Mononuclear cell (primary cell): Measurements from ENCODE around the gene HSD17B8. TPM values are rescaled to one million over a fixed set of nuclear protein-coding genes. Genes with fewer than 3 reads are reported as not detected.

ENCODE experiments used
- H3K27me3 ChIP-seq: 2 replicates; pipeline ENCODE4 v1.6.0; 2011; ENCODE audit warnings: low read length, control low read depth; ENCODE audit not compliant: insufficient read depth
- H3K4me1 ChIP-seq: 2 replicates; pipeline ENCODE4 v1.5.1; 2011; ENCODE audit warnings: mild to moderate bottlenecking, low read length, control low read depth; ENCODE audit not compliant: insufficient read depth
- H3K4me3 ChIP-seq: 2 replicates; pipeline ENCODE4 v1.5.1; 2011; ENCODE audit warnings: mild to moderate bottlenecking, low read length, moderate library complexity
- H3K9me3 ChIP-seq: 2 replicates; pipeline ENCODE4 v1.5.1; 2011; ENCODE audit warnings: low read depth, mild to moderate bottlenecking, control low read depth, low read length
- total RNA-seq: library from RNA; depleted of rRNA; stranded (reverse); fragments of >200 nt; gene quantifications from one replicate; pipeline ENCODE4 v1.2.3, GENCODE V29; 2012

The HSD17B8 gene
- total RNA-seq, 1 donor = 6.4 TPM

DNA sequence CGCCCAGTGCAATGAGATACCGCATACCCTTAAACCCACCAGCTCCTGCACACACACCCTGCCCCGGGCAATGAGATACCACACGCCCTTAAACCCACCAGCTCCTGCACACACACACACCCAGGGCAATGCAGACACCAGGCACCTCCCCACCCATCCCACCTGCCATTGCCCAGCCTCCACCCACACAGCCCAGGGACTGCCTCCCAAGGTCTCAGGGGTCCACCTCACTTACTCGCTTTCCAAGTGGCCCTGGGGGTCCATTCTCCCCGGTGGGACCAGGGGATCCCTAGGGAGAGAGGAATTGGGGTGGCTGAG lies 36.2 kb upstream of the HSD17B8 start:
- Histone ChIP-seq H3K4me1 (no peaks in the 10 kb centered on the region), H3K27me3 (no peaks in the 10 kb centered on the region), H3K9me3 (no peaks in the 10 kb centered on the region)

GRCh38 chr6:33168639-33169038 lies 35.8 kb upstream of the HSD17B8 start:
- Histone ChIP-seq H3K27me3 (no peaks in the 10 kb centered on the region), H3K4me1 (no peaks in the 10 kb centered on the region), H3K4me3 (no peak overlapping the region), H3K9me3 (no peaks in the 10 kb centered on the region)

More for the DNA sequence above, 36.2 kb upstream of the HSD17B8 start:
- no peak overlapping the region for H3K4me3 ChIP-seq

GRCh38 chr6:33169291-33170175 lies 34.9 kb upstream of the HSD17B8 start:
- no peaks in the 10 kb centered on the region for H3K9me3 ChIP-seq
- H3K4me3 ChIP-seq = no peak overlapping the region
- no peaks in the 10 kb centered on the region for H3K27me3 ChIP-seq
- no peaks in the 10 kb centered on the region for H3K4me1 ChIP-seq

DNA sequence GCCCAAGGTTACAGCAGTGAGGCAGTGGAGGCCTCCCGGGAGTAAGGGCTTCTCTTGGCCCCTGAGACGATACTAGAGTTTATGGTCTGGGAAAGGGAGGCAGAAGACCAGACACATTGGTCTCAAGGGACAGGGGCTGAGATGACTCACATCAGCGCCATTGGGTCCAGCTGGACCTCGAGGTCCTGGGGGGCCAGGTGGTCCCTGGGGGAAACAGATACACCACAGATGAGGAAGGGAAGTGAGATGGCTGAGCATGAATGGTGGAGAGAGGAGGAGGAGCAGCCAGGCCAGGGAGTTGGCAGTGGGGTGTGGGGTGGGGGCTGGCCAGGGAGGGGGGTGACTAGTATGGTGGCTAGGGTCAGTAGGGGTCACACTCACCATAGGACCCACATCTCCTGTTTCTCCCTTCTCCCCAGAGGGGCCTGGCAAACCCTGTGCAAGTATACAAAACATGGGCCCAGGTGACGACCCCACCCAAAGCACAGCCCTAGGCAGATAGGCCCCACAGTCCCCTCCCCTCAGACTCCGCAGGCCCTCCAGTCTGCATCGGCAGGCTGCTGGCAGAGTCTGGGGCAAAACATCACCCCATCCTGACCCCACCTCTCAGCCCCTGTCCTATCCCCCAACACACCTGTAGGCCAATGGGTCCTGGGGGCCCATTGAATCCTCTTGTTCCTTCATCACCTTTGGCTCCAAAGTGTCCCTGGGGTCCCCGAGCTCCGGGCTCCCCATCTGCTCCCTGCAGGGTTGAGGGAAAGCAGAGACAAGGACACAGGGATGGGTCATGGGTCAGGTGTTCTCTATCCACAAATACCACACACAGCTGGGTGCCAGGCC lies 34.1 kb upstream of the HSD17B8 start:
- no peaks in the 10 kb centered on the region for H3K4me1 ChIP-seq
- H3K4me3 ChIP-seq = no peak overlapping the region
- H3K27me3 ChIP-seq = no peaks in the 10 kb centered on the region
- H3K9me3 ChIP-seq = no peaks in the 10 kb centered on the region

GRCh38 chr6:33171016-33171879 lies 33.2 kb upstream of the HSD17B8 start:
- H3K4me3 ChIP-seq = no peak overlapping the region
- H3K27me3 ChIP-seq = no peaks in the 10 kb centered on the region
- no peaks in the 10 kb centered on the region for H3K9me3 ChIP-seq
- H3K4me1 ChIP-seq = no peaks in the 10 kb centered on the region

DNA sequence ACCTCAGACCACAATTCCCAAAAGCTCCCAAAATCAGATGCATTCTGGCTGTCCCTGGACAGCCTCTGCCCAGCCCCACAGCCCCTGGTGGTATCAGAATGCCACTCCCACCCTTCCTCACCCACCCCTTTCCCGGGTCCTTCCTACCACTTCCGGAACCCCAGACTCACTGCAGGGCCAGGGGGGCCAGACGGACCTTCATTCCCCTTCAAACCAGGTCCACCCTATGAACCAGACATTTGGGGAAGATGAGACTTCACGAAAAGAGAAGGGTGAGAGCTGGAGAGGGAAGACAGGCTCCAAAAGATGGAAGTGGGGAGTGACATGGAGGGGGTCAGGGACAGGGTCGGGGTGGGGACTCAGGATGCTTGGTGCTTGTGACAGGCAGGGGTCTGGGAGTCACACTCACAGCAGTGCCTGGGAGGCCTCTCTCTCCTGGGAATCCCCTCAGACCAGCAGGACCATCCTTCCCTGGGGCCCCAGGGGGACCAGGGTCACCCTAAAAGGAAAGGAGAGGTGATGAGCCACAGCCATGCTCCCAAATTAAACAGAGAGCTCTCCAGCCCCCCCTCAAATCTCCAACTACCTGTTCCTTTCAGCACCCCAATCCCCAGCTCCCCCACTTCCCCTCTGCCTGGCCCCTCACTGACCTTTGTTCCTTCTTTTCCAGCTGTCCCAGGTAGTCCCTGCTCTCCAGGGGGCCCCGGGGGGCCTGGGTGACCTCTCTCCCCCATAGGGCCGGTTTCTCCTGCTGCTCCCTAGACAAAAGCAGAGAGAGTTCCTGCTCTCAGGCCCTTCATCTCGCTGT lies 32.4 kb upstream of the HSD17B8 start:
- H3K27me3 ChIP-seq = no peaks in the 10 kb centered on the region
- H3K4me1 ChIP-seq = no peaks in the 10 kb centered on the region
- no peak overlapping the region for H3K4me3 ChIP-seq
- no peaks in the 10 kb centered on the region for H3K9me3 ChIP-seq

- no peak overlapping the region for H3K4me3 ChIP-seq
- no peaks in the 10 kb centered on the region for H3K4me1 ChIP-seq
- H3K9me3 ChIP-seq = no peaks in the 10 kb centered on the region
- no peaks in the 10 kb centered on the region for H3K27me3 ChIP-seq
Observed at GRCh38 chr6:33172688-33173534, 31.5 kb upstream of the HSD17B8 start.

DNA sequence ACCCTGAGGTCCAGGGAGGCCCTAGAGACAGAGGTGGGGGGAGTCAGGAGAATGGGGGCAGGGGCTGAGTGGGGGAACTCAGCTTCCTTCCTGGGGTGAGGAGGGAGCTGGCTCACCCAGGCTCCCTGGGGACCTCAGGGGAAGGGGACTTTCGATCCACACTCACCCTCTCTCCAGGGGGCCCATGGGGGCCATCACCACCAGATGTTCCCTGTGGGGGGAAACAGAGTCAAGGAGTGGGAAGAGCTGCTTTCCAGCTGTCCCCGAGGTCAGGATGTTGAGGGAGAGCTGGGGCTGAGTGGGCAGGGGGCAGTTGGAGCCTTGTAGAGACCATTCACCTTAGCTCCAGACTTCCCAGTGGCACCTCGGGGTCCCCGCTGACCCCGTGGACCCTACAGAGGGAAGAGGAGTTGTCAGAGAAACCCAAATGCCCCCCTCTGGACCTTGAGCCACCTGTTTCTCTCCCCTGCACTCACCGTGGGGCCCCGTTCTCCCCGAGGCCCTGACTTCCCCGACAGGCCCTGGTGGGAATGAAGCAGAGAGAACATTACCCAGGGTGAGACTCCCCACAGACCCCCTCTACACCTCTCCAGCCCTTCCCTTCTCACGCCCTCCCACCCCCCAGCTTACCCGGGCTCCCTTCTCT lies 30.8 kb upstream of the HSD17B8 start:
- Histone ChIP-seq H3K4me3 (no peak overlapping the region), H3K27me3 (no peaks in the 10 kb centered on the region), H3K9me3 (no peaks in the 10 kb centered on the region), H3K4me1 (no peaks in the 10 kb centered on the region)

DNA sequence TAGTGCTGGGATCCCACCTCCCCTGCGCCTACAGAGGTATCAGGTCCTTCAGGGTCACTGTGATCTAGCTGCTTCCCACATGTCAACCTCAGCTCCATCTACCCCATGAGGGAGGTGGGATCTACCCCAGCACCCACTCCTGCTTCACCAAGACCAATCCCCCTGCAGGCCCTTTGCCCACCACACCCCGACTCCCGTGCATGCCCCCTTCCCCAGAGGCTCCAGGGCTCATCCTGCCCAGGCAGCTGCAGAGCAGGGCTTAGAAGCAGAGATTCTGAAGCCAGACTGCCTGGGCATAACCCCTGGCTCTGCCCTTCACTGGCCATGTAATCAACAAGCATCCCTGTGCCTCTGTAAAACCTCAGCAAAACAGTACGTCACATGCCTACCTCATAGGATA lies 29.7 kb upstream of the HSD17B8 start:
- H3K27me3 ChIP-seq = no peaks in the 10 kb centered on the region
- no peak overlapping the region for H3K4me3 ChIP-seq
- no peaks in the 10 kb centered on the region for H3K4me1 ChIP-seq
- H3K9me3 ChIP-seq = no peaks in the 10 kb centered on the region

- Histone ChIP-seq H3K4me1 (no peaks in the 10 kb centered on the region), H3K4me3 (no peak overlapping the region), H3K9me3 (no peaks in the 10 kb centered on the region), H3K27me3 (no peaks in the 10 kb centered on the region)
Observed at GRCh38 chr6:33175436-33176069, 28.9 kb upstream of the HSD17B8 start.

DNA sequence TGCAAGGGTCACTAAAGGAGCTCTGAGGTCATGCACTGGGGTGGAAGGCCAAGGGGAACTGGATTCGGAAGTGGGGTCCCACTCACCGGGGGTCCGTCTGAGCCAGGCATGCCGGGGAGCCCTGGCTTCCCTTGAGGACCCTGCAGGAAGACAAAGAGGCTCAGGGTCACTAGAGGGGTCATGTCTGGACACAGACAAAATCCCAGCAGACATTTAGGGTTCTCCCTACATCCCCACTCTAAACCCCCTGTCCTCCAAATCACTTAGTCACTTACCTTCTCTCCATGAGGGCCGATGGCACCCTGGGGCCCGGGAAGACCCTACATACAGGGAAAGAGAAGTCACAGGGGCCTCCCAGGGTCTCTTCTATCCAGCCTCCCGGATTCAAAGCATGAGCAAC lies 27.5 kb upstream of the HSD17B8 start:
- Histone ChIP-seq H3K4me3 (no peak overlapping the region), H3K9me3 (no peaks in the 10 kb centered on the region), H3K27me3 (no peaks in the 10 kb centered on the region), H3K4me1 (no peaks in the 10 kb centered on the region)

GRCh38 chr6:33177552-33178446 lies 26.7 kb upstream of the HSD17B8 start:
- Histone ChIP-seq H3K27me3 (no peaks in the 10 kb centered on the region), H3K4me3 (no peak overlapping the region), H3K9me3 (no peaks in the 10 kb centered on the region), H3K4me1 (peaks cover under 1% of the 10 kb centered on the region)
